SH-SY5Y (cell line): ENCODE results near the gene LY86.

ENCODE experiments used
- GATA2 ChIP-seq: IDR thresholded peaks from 2 replicates; pipeline ENCODE4 v1.6.1; 2011; ENCODE audit warnings: mild to moderate bottlenecking, low read depth, low read length
- GATA3 ChIP-seq: IDR thresholded peaks from 2 replicates; pipeline ENCODE4 v1.6.1; 2011; ENCODE audit warnings: low read depth, mild to moderate bottlenecking, low read length, moderate library complexity

GRCh38 chr6:6661684-6662083 lies 73.2 kb downstream of the LY86 start:
- TF ChIP-seq GATA3 (no peak), GATA2 (no peak)
